NCI-H1417 (cell line): Measurements from ENCODE around the gene CAMTA1.

ENCODE experiments used
- DNase-seq, 3 experiments: peaks; one replicate each; lab custom pipeline; 2025; lab: John Stamatoyannopoulos, UW

CAMTA1 gene

DNA sequence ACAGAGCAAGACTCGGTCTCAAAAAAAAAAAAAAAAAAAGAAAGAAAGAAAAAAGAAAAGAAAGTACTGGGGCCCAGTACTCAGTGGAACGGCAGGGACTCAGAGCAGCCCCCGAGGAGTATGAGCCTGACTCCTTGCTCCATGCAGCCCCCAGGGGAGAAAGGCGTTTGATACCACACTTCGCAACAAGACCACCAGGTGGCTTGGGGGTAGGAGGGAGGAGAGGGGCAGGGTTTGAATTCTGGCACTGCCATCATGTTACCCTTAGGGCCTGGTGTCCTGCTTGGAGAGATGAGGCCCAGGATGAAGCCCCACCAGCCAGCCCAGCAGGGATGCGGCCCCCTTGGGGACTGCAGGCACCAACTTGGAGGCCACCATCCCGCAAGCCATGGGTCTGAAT, 664.5 kb downstream of the CAMTA1 start:
- DNase-seq, result no peak

DNA sequence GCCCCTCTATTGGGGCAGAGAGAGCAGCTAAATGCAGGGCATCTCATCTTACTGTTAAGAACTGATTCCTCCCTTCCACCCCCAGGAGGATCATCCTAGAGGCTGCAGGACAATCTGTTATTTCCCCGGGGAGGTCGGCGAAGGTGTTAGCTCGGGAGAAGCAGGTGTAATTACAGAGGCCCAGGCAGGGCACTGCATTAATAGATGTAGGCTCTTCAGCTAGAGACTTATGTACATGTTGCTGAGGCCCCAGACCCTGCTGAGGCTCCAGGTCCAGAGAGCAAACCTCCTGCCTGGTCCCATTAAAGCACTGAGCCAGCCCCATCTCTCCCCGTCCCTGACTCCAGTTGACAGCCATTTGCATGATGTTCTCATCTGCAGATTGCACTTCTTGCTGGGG, 665.6 kb downstream of the CAMTA1 start:
- peak; percentile 56 to 89 (median 79) for DNase-seq

DNA sequence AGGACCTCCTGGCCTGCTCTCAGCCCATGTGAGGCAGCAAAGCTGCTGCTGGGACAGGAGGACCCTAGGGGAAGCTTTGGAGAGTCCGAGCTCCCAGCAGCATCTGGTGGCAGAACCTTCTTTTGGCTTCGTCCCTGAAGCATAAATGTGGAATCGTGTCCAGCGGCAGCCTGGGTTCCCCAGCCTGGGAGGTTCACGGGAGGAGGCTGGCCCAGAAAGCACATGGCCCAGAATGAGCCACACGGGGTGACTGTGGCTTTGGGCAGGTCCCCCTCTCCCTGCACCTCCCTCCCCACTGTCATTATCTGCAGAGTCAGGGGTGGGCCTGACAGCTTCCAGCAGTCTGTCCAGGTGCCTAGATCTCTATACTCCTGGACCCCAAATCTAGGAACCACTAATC, 667.8 kb downstream of the CAMTA1 start:
- DNase-seq, result no peak

DNA sequence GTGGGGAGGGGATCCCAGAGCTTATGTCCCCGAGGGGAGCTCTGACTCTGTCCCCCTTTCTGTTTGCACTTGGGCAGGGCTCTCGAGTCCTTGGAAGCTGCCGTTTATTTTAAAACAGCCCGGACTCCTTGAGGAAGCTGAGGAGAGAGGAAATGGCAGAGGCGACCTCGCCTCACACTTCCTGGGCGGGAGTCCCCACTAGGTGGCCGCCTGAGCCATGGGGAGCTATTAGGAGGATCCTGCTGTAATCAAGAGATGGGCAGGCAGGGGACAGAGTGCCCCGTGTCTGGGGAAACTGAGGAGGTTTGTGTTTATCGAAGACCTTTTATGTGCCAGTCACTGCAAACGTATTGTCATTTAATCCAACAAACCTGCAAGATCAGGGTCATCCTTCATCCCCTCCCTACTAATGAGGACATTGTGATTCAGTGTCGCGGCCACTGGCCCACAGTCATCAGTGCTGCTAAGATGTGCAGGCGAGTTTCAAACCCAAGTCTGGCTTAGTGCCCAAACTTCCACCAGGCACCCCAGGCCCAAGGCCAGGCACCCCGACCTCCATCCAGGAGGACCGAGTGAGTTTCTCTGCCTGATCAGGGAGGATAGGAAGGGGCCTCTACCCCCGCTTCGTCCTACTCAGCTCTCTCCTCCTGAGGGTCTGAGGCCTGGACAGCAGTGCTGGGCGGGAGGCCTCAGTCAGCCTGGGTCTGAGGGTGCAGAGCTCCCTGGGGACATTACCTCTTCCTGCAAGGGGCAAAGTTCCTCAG, 669.0 kb downstream of the CAMTA1 start:
- DNase-seq, result peak in 1 of 3 experiments; percentile 44

DNA sequence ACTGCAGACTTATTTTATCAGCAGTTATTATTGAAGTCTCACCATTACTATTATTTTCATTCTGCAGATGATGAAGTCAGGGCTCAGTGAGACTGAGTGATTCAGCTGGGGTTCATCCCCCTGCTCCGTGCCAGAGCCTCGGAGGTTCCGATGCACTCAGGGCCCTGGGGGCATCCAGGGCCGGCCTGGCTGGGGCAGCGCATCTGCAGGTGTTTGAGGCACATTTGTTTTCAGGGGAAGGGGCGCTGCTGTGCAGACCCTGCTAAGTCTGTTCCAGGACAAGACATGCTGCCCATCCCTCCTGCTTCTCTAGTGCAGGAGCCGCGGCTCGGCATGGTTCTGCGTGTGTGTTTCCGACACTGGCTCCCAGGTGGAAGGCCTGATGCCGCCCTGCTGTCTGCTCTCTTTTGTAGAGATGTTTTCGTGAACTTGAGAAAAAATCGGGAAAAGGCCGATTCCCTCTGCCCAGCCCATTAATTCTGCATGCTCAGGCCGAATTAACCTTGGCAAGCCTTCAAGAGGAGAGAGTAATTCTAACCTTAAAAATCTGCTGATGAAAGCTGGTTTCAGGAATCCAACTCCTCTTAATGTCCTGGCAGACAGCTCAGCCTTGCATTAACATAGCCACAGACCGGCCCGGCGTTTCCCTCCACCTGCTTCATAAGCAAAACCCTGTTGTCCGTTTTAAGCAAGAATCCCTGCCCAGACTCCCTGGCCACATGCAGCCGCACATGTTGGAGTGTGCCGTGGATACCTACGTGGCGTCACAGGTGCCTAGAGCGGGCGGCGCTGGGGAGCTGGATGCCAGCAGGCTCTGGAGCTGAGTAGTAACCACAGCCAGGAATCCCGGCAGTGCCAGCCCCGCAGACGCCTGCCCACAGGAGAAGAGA, 669.9 kb downstream of the CAMTA1 start:
- peak in 1 of 3 experiments; percentile 11 for DNase-seq

DNA sequence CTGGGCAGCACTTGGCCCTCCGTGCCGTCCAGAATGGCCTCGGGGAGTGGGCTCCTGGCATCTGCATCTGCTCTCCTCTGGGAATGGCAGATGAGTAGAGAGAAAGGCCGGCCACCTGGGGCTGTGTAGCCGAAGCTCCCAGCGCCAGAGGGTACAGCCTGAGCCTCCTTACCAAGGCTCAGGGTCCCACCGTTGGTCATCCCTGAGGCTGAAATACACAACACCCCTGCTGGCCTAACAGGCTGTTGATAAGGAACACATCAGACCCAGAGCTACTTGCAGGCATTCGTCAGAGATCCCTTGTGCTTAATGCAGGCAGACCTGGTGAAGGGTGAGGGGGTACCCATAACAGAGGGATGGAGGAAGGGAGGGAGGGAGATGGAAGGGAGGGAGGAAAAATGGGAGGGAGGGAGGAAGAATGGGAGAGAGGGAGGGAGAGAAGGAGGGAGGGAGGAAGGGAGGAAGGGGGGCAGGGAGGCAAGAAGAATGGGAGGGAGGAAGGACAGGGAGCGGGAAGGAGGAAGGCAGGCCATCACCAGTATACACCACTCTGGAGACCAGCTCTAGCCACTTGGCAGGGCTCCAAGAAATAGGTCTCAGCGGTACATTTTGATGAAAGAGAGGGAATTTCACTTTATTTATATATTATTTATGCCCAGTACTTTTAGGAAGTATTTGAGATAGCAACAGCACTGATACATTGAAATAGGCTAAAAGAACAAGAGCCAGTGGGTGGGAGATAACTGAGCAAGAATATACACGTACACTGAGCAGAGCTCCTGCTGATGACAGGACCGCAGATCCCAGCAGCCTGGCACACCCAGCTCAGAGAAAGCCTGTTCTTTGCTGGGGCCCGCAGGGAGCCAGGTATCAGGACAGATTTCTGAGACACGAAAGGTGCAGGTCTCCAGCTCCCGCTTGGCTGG, 670.8 kb downstream of the CAMTA1 start:
- DNase-seq, result peak in 2 of 3 experiments; percentile 50 to 59

DNA sequence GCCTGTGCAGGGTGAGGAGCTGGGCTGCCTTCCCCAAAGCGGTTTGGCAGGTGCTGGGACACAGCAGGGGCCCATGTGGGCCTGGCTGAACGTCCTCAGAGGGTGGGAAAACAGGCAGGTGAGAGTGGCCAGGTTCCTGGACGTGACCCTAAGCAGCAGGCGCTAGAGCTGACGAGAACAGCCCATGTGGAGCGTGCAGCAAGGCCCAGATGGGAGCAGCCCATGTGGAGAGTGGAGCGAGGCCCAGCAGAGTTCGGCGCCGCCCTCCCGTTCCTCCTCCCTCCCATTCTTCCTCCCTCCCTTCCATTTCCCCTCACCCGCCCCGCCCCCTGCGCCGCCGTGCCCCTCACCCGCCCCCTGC, 671.4 kb downstream of the CAMTA1 start:
- DNase-seq, result peak in 2 of 3 experiments; percentile 75 to 85

DNA sequence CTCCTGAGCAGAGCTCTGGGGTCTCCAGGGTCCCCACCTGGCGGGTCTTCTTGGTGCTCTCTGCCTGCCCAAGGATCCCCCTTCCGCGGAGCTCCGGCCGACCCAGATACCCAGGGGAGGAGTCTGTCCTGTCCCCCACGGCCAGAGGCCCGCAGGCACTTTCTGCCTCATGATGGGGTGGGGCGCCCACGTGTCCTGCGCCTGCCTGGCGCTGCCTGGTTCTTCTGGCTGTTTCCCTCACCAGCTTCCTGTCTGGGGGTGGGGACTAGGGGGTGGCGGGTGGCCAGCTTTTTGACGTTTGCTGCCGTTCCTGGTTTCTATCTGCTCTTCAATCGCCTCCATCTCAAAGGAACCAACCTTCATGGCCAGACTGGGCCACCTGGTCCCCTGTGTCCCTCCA, 672.6 kb downstream of the CAMTA1 start:
- no peak for DNase-seq

DNA sequence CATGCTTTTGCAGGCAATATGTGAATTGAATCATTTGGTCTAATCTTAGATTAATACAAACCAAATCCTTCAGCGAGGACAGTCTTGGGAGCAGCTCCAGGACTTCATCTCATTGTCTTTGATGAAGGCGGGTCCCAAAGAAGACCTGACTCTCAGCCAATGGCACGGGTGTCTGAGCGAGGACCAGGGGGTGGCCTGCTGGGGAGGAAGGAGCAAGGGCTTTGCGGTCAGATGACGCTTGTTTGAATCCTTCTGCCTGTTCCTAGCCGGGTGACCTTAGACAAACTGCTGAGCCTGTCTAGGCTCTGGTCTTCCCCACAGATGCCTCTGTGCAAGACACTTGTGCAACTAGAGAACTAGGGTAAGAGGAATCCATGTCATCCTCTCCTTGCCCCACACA, 673.7 kb downstream of the CAMTA1 start:
- no peak for DNase-seq

DNA sequence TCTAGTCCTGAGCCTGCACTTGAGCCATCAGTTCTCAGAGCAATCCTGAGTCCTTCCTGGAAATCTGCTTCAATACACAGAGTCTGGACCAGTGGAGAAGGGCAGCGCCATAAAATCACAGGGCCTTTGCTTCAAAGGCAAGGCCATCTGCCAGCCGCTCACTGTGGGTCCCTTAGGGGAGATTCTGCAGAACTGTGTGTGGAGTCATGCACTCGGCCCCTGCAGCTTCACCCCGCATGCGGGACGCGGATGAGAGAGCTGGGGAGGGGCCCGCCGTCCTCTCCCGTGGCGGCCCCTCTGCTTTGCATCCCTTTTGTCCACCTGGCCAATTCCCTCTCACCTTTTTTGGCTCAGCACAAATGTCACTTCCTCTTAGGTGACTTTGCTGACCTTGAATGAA, 674.7 kb downstream of the CAMTA1 start:
- no peak for DNase-seq

DNA sequence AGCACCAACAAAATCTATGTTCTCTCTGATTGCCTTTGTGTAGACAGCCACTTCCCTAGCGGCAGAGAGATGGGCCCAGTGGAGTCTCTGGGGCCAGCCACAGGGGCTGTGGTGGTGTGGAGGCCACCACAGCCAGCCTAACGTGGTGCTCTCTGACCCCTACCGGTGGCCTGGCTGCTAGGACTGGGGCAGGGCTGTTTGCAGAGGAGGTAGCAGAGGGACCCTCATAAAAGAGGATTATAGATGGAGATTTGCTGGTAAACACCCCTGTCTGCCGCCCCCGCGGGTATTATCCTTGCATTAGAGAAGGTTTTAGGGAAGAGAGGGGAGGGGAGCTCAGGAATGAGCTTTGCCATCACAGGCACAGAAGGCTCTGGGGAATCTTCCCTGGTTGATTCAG, 675.6 kb downstream of the CAMTA1 start:
- DNase-seq, result no peak

DNA sequence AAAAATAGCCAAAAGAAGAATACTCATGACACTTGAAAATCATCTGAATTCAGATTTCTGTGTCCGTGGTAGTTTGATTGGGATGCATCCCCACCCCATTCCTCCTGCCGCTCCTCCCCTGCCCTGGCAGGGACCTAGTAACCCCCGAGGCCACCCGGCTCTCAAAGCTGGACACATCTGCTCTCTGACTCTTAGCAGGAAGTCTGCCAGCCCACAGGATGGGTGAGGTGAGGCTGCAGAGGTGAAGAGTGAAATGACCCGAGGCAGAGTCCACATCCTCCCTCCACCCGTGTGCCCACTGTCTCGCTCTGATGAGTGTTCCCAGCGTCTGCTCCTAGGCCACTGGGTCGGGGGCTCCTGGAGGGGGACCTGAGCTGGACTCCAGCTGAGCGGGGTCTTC, 677.4 kb downstream of the CAMTA1 start:
- no peak for DNase-seq

DNA sequence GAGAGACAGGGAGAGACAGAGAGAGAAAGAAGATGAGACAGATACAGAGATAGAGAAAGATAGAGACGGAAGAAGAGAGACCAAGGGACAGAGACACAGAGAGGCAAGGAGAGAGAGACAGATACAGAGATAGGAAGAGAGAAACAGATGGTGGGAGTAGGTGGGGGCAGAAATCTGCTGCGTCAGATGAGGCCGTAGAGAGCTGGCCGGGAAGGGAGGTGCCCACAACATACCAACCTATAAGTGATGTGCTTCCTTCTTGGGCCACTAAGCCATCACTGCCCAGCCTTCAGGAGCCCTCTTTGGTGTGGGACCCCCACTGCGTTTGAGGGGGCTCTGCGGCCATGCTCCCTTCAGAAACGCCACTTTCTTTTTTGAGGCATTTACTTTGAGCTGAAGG, 678.3 kb downstream of the CAMTA1 start:
- DNase-seq, result no peak

DNA sequence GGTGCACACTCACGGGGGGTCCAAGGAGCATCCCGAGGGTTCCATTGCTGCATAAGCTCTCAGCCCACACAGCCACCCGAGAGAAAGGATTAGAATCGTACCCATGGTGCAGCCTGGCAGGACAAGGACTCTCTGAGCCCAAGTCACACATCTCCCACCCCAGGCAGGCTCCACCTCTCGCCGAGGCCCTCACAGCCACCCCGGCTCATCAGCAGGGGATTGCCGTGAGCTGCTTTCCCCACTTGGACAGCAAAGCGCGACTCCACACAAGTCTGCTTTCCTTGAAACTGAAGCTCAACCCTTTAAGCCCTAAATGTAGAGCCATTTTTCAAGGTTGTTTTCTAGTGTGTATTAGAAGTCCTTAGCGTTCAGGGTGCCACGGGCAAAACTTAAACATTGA, 679.5 kb downstream of the CAMTA1 start:
- no peak for DNase-seq

DNA sequence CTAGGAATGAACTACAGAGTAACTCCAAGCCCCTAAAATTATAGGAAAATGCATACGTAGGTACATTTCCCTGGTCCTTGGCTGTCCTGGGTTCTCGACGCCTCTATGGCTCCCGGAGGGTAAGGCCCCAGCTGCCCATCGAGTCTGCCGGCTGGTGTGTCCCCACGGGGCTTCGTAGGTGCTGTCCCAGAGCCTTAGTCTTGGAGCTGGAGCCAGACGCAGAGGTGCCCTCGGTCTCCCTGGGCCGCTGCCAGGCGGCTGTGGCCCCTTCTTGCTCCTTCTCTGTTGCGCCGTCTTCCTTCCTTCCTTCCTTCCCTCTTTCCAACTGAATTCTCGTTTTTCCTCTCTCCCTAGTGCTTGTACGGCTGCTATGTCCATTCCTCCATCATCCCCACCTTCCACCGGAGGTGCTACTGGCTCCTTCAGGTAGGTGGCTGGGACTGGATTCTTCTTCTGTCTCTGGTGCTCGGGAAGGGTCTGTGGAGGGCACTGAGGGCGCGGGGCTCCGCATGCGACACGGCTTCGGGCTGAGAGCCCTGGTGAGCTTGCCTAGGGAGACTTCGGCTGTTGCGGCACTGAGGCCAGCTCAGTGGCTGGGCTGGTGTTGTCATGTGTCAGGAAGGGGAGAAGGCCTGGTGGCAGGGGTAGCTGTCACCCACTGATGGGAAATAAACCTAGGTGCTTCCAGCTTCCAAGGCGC, 682.4 kb downstream of the CAMTA1 start:
- no peak for DNase-seq

DNA sequence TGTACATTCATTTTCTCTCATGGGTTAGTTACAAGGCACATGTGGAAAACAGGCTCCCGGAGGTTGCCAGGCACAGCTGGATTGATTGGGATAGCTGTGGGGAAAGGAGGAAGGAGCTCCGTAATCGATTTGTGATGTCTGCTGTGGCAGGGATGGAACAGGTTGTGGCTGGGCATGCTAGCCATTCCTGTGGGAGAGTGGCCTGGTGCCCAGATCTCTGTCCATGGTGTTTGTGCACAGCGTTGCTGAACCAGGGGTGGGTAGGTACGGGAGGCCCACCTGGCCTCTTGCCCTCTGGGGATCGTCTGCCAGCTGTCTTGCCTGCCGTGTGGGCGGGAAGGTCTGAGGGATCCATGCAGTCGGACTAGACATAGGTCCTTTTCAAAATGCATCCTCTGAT, 683.0 kb downstream of the CAMTA1 start:
- DNase-seq, result no peak

DNA sequence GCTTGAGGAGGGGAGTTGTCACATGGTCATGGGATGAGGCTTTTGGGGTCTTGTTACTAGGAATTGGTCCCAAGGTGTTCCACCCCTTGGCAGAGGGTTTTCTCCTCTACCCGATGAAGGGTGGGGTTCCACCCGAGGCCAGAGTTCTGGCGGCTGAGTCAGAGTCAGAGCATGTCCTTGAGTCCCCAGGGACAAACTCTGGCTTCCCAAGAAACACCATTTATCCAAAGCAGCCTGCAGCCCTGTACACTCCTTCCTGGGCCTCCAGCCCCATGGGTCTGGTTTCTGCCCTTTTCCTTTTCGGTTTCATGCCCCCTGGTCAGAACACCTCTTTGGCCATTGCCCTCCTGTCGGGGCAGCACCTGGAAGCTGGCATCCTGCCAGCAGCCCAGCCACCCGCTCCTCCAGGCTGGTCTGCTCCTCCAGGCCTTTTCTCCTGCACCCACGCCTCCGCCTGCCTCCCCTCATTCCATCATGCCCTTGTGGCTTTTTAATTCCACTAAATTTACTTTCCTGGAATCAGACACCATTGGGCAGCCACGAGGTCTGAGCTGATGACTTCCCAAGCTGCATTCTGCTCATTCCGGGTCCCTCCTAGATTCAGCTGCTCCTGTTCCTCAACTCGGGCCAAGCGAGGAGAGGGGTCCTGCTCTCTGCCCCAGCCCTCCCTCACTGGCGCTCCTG, 684.1 kb downstream of the CAMTA1 start:
- DNase-seq, result peak; percentile 10 to 39 (median 26)

DNA sequence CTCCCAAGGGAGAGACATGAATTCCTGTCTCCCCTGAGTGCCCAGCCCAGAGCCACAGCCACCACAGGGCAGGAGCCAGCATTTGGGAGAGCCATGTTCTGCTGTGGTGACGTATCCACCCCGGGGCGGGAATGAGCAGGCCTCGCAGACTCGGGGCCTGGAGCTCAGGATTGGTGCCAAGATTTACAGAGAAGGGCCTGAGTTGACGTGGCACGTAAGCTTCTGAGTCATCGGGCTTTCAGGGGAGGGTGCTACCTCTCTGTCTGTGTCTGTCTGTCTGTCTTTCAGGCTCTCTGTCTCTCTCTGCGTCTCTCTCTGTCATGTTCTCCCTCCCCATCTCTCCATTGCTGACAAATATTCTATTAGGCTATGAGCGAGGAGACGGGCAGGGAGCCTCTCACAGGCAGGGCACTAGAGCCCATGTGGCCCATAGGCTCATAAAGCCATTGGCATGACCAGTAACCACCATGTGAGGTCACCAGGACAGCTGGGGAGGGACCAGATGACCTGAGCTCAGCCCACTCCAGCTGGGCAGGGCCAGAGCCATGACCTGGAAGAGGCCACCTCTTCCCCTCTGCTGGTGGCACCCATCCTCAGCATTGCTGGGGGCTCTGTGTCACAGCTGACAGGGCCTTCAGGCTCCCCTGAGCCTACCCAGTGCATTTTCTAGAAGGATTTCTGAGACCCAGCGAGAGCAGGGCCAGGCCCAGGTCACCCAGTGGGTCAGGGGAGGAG, 685.8 kb downstream of the CAMTA1 start:
- DNase-seq, result no peak

DNA sequence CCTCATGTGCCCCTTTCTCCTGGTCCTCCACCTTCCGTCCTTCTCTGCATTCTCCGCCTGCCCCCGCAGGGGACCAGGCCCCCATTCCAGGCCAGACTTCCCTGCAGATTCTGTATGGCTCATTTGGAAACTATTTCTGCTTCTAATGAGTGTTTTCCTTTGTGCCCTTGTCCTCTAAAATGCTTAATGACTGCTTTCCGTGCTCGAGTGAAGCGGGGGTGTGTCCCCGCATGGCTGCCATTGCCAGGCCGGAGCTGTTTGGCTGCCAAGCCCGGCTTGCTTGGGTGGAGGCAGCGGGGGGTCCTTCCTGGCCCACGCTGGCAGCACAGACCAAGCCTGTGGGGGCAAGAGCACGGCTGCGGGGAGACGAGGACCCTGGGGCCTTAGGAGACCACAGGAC, 686.6 kb downstream of the CAMTA1 start:
- peak; percentile 40 to 68 (median 57) for DNase-seq
